ENCODE measurements around the gene PRUNE2.

PRUNE2 gene

GRCh38 chr9:76634356-76635054, 271.4 kb downstream of the PRUNE2 start:
- ChIA-PET CTCF (interaction anchor here (1.1 to 5.0 kb wide), 6 partner anchors 9 to 187 kb away, joined by 3 to 17 read pairs (median 4); no protein-coding TSS in a partner anchor), POLR2A (interaction anchor here (0.6 kb wide), 1 partner anchor 552 kb away, joined by 7 read pairs; no protein-coding TSS in a partner anchor)
- no peak for DNase-seq (ENCODE audit: extremely low spot score)
- TF ChIP-seq CTCF (IDR thresholded peaks at IDR 0.05; ENCODE audit: control extremely low read depth, extremely low read depth, low read depth, missing control alignments), result no peak

DNA sequence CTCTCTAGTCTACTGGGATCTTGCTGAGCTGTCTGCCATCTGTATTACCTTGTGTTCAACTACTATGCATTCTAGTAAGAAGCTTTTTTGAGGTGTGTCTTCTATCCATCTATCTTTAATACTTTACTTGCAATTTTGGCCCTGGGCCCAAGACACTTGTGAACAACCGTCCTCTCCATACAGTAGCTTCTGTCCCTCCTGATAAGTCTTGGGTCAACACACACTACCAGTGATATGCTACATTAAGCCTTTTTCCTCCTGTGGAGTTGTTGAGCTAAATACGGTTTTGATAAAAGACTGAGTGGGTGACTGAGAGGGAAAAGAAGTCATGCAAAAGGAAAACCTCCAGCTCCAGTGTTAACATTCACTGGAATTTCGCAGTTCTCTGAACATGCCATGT, 275.0 kb downstream of the PRUNE2 start:
- ChIA-PET POLR2A (no interaction called here), CTCF (interaction anchor here (0.8 to 5.0 kb wide), 8 partner anchors 9 to 211 kb away, joined by 3 to 17 read pairs (median 4); no protein-coding TSS in a partner anchor)
- TF ChIP-seq CTCF (IDR thresholded peaks at IDR 0.05; ENCODE audit: control extremely low read depth, extremely low read depth, low read depth, missing control alignments), result no peak
- DNase-seq (ENCODE audit: extremely low spot score), result no peak

- ChIA-PET CTCF (interaction anchor here (1.0 to 1.5 kb wide), 3 partner anchors 11 to 14 kb away, joined by 3 to 7 read pairs (median 5); no protein-coding TSS in a partner anchor), POLR2A (no interaction called here)
- no peak for TF ChIP-seq CTCF (IDR thresholded peaks at IDR 0.05; ENCODE audit: control extremely low read depth, extremely low read depth, low read depth, missing control alignments)
- no peak for DNase-seq (ENCODE audit: extremely low spot score)
Observed at GRCh38 chr9:76629205-76629990, 276.5 kb downstream of the PRUNE2 start.

DNA sequence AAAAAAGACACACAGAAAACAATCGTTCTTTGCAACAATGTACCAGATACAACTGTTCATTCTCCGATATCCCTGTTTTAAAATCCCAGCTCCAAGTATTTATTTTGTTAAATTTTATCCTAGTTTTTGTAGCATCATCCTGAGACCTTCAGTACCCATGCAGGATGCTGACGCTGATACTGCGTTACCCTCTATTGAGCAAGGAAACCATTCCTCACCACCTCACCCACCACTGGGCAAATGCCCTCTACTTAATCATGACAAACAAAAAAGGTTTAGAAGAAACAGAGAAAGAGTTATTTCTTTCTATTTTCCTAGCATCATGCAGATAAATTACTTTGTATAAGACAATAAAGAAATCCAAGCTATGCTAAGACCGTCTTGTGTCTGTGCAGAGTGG, 277.8 kb downstream of the PRUNE2 start:
- DNase-seq (ENCODE audit: extremely low spot score), result no peak
- TF ChIP-seq CTCF (IDR thresholded peaks at IDR 0.05; ENCODE audit: control extremely low read depth, extremely low read depth, low read depth, missing control alignments), result no peak
- ChIA-PET POLR2A (no interaction called here), CTCF (interaction anchor here (1.1 to 1.5 kb wide), 2 partner anchors 14 to 33 kb away, joined by 3 to 5 read pairs; no protein-coding TSS in a partner anchor)

- ChIA-PET POLR2A (no interaction called here), CTCF (no interaction called here)
- no peak for TF ChIP-seq CTCF (IDR thresholded peaks at IDR 0.05; ENCODE audit: control extremely low read depth, extremely low read depth, low read depth, missing control alignments)
- DNase-seq (ENCODE audit: extremely low spot score), result no peak
Observed at GRCh38 chr9:76626980-76627379, 278.9 kb downstream of the PRUNE2 start.

DNA sequence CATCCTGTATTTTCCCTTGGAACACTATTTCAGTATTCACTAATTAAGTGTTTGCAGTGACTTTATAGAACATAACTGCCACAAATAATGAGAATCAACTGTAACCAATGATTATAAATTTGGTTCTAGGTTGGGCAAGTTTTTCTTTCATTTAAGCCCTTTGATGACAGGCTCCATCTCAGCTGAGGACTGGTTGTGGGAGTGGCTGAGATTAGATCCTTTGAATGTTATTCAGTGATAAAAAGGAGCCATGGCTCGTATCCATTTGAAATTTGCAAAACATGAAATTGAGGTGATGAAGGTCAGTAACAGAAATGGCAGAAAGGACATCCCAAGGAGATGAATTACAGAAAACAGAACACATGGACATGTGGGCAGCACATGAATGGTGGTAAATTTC, 279.8 kb downstream of the PRUNE2 start:
- POLR2A ChIA-PET, result no interaction called here

More for the DNA sequence above, 279.8 kb downstream of the PRUNE2 start:
- TF ChIP-seq CTCF (IDR thresholded peaks at IDR 0.05; ENCODE audit: control extremely low read depth, extremely low read depth, low read depth, missing control alignments), result no peak
- CTCF ChIA-PET, result interaction anchor here (1.2 kb wide), 1 partner anchor 11 kb away, joined by 3 read pairs; no protein-coding TSS in a partner anchor
- DNase-seq (ENCODE audit: extremely low spot score), result no peak

Data from GM10248 (cell line).